Neural crest cell (in vitro differentiated cells): Measurements from ENCODE around the gene CCL22. TPM values are rescaled to one million over a fixed set of nuclear protein-coding genes. Genes with fewer than 3 reads are reported as not detected.
"Not testable (repeated sequence)": the region's sequence is repeated elsewhere in the genome, so short reads cannot be mapped to it uniquely, and the experiment has no call there.

Source experiments
- DNase-seq: peaks from one replicate; pipeline ENCODE4 v3.0.0; 2021; ENCODE audit warnings: low read depth, mixed read lengths, low spot score
- H3K27ac Mint-ChIP-seq: one replicate; pipeline ENCODE4 v1.8.0; 2021; ENCODE audit warnings: mild to moderate bottlenecking, mixed read lengths; ENCODE audit not compliant: unreplicated experiment
- H3K27me3 Mint-ChIP-seq: 2 replicates; pipeline ENCODE4 v1.8.0; 2021; ENCODE audit warnings: low read depth, mild to moderate bottlenecking, mixed read lengths
- H3K36me3 Mint-ChIP-seq: 2 replicates; pipeline ENCODE4 v1.8.0; 2021; ENCODE audit warnings: low read depth, mild to moderate bottlenecking, mixed read lengths
- H3K4me1 Mint-ChIP-seq: 2 replicates; pipeline ENCODE4 v1.8.0; 2021; ENCODE audit warnings: mixed read lengths
- H3K4me3 Mint-ChIP-seq: one replicate; pipeline ENCODE4 v1.8.0; 2021; ENCODE audit warnings: mild to moderate bottlenecking, mixed read lengths
- H3K9me3 Mint-ChIP-seq: 2 replicates; pipeline ENCODE4 v1.8.0; 2021; ENCODE audit warnings: mixed read lengths
- total RNA-seq: library from RNA; stranded (reverse); gene quantifications from 2 replicates; pipeline ENCODE4 v1.2.1, GENCODE V29; 2021
- TF ChIP-seq, protein P1 (sequence below): fragments of 200-600 bp; sonication (generic); conservative IDR thresholded peaks from 2 replicates; pipeline ENCODE4 v1.5.0; 2021; ENCODE audit warnings: antibody characterized with exemption, mild to moderate bottlenecking

The CCL22 gene
- total RNA-seq, 1 donor from 2014 or later: not detected

- TF ChIP-seq, protein P1, sequence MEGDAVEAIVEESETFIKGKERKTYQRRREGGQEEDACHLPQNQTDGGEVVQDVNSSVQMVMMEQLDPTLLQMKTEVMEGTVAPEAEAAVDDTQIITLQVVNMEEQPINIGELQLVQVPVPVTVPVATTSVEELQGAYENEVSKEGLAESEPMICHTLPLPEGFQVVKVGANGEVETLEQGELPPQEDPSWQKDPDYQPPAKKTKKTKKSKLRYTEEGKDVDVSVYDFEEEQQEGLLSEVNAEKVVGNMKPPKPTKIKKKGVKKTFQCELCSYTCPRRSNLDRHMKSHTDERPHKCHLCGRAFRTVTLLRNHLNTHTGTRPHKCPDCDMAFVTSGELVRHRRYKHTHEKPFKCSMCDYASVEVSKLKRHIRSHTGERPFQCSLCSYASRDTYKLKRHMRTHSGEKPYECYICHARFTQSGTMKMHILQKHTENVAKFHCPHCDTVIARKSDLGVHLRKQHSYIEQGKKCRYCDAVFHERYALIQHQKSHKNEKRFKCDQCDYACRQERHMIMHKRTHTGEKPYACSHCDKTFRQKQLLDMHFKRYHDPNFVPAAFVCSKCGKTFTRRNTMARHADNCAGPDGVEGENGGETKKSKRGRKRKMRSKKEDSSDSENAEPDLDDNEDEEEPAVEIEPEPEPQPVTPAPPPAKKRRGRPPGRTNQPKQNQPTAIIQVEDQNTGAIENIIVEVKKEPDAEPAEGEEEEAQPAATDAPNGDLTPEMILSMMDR: peak; percentile 20
- H3K4me3 Mint-ChIP-seq: peak within 1 kb of the TSS; percentile 87
- peak; percentile 69 for DNase-seq
- no peaks in the 10 kb centered on the region for H3K27me3 Mint-ChIP-seq
- H3K9me3 Mint-ChIP-seq: no peaks in the 10 kb centered on the region
- H3K27ac Mint-ChIP-seq: peak within 1 kb of the TSS; percentile 86
- peaks cover 39% of the 10 kb centered on the region for H3K4me1 Mint-ChIP-seq
- H3K36me3 Mint-ChIP-seq: no peaks in the 10 kb centered on the region
These were observed 14.0 kb downstream of the CCL22 start, which contains the start of gene CX3CL1 for GRCh38 chr16:57372372-57373116. CX3CL1 (plus strand) TSS chr16:57372490; CDS start chr16:57372569, 79 bp downstream.

- no peaks in the 10 kb centered on the region for H3K36me3 Mint-ChIP-seq
- DNase-seq: no peak
- TF ChIP-seq, protein P1: no peak
- H3K27ac Mint-ChIP-seq: no peak overlapping the region
- no peaks in the 10 kb centered on the region for H3K27me3 Mint-ChIP-seq
- H3K9me3 Mint-ChIP-seq: no peaks in the 10 kb centered on the region
- H3K4me3 Mint-ChIP-seq: peak overlapping the region; percentile 87
- peaks cover 45% of the 10 kb centered on the region for H3K4me1 Mint-ChIP-seq
These were observed 14.7 kb downstream of the CCL22 start for GRCh38 chr16:57373117-57373947.

DNA sequence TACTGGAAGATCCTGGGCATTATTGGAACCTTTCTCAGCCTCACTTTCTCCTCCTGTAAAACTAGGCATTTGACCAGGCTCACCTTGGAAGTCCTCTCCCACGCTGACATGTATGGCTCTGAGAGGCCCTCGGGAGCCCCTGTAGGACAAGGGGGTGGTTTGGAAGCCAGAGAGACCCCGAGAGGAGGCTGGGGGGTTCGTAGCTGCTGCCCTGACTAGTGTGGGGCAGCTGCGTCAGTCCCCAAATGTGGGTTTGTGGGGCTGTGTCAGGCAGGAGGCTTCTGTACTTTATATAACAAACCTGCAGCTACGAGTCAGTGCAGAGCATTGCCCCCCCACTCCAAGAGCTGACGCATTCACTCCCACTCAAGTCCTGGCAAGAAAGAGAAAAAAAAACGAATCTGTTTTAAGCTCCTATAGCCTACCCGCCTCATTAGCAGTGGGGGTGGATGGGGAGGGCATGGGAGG, 15.5 kb downstream of the CCL22 start:
- no peaks in the 10 kb centered on the region for H3K9me3 Mint-ChIP-seq
- no peaks in the 10 kb centered on the region for H3K36me3 Mint-ChIP-seq
- peak overlapping the region; percentile 75 for H3K4me3 Mint-ChIP-seq
- no peak for DNase-seq
- peaks cover 45% of the 10 kb centered on the region for H3K4me1 Mint-ChIP-seq
- H3K27ac Mint-ChIP-seq: no peak overlapping the region
- TF ChIP-seq, protein P1: no peak
- no peaks in the 10 kb centered on the region for H3K27me3 Mint-ChIP-seq

GRCh38 chr16:57374925-57375465, 16.4 kb downstream of the CCL22 start:
- not testable (repeated sequence) for H3K36me3 Mint-ChIP-seq, H3K9me3 Mint-ChIP-seq, DNase-seq, H3K27me3 Mint-ChIP-seq, H3K27ac Mint-ChIP-seq, H3K4me3 Mint-ChIP-seq
- H3K4me1 Mint-ChIP-seq: peaks cover 45% of the 10 kb centered on the region

- H3K36me3 Mint-ChIP-seq: no peaks in the 10 kb centered on the region
- DNase-seq: no peak
- H3K4me1 Mint-ChIP-seq: peaks cover 44% of the 10 kb centered on the region
- TF ChIP-seq, protein P1: no peak
- no peaks in the 10 kb centered on the region for H3K27me3 Mint-ChIP-seq
- H3K27ac Mint-ChIP-seq: no peak overlapping the region
- no peaks in the 10 kb centered on the region for H3K9me3 Mint-ChIP-seq
- no peak overlapping the region for H3K4me3 Mint-ChIP-seq
These were observed 17.8 kb downstream of the CCL22 start for GRCh38 chr16:57376313-57376818.
